GM12878 (cell line): ENCODE measurements around the gene ASCC3. TPM values are rescaled to one million over a fixed set of nuclear protein-coding genes. Genes with fewer than 3 reads are reported as not detected.

Experiments
- ATAC-seq: fragments of 200-7000 bp; cut with Tn5 transposase; 3 replicates; pipeline ENCODE4 v1.9.1; 2020; ENCODE audit warnings: mild to moderate bottlenecking, moderate library complexity
- BruUV-seq: library from RNA; stranded (reverse); fragments of 400-500 nt; replicated peaks from 2 replicates; lab custom pipeline; 2021; lab: Mats Ljungman, UMichigan
- CTCF ChIA-PET: fragments of 300-600 bp; sonication (Branson Sonifier 250); formaldehyde crosslinking; extraction: SDS; loops from one replicate; lab custom pipeline; 2021; ENCODE audit warnings: inconsistent platforms; lab: Yijun Ruan, JAX
- POLR2A ChIA-PET: fragments of 350-600 bp; formaldehyde crosslinking; extraction: SDS; loops from one replicate; lab custom pipeline; 2021; ENCODE audit warnings: inconsistent platforms; lab: Charles Lee
- RAD21 ChIA-PET: fragments of 300-600 bp; sonication (Branson Sonifier 250); formaldehyde crosslinking; loops from one replicate; lab custom pipeline; 2023; ENCODE audit warnings: antibody characterized with exemption; ENCODE audit not compliant: unreplicated experiment; lab: Charles Lee
- SMC1A ChIA-PET: fragments of 300-600 bp; sonication (Branson Sonifier 250); formaldehyde crosslinking; loops from one replicate; lab custom pipeline; 2023; ENCODE audit not compliant: unreplicated experiment, uncharacterized antibody; lab: Charles Lee
- DNase-seq: peaks from one replicate; pipeline ENCODE4 v3.0.0-alpha.2; 2011; ENCODE audit warnings: low read depth, low spot score
- FAIRE-seq: peaks from 3 replicates; lab custom pipeline; 2011; peaks lifted over from hg19 to GRCh38; lab: Jason Lieb, UNC
- H2AFZ ChIP-seq: 2 replicates; pipeline ENCODE4 v1.6.0; 2011; ENCODE audit warnings: low read depth, low read length, control low read depth; ENCODE audit not compliant: control insufficient read depth
- H3K27ac ChIP-seq: 2 replicates; pipeline ENCODE4 v1.5.1; 2011; ENCODE audit warnings: control low read depth; ENCODE audit not compliant: control insufficient read depth, insufficient read depth
- H3K27me3 ChIP-seq, 2 experiments: replicated peaks in 1 of 2; 2 replicates each; pipeline versions ENCODE4 v1.6.0 to v1.6.1; 2011; ENCODE audit warnings: low read length in 1 of 2; ENCODE audit not compliant: control insufficient read depth in 2 of 2, insufficient read depth in 2 of 2
- H3K36me3 ChIP-seq, 2 experiments: 2 replicates each; pipeline ENCODE4 v1.5.1; 2011; ENCODE audit warnings: low read length in 1 of 2; ENCODE audit not compliant: control insufficient read depth in 2 of 2, insufficient read depth in 2 of 2
- H3K4me1 ChIP-seq: 2 replicates; pipeline ENCODE4 v1.6.1; 2011; ENCODE audit warnings: mild to moderate bottlenecking, low read length, moderate library complexity, mixed read lengths; ENCODE audit not compliant: control insufficient read depth, insufficient read depth
- H3K4me2 ChIP-seq: 2 replicates; pipeline ENCODE4 v1.6.0; 2011; ENCODE audit warnings: control low read depth; ENCODE audit not compliant: control insufficient read depth, insufficient read depth
- H3K4me3 ChIP-seq: fragments of 200-600 bp; sonication (generic); 2 replicates; pipeline ENCODE4 v1.5.1; 2016
- H3K79me2 ChIP-seq: 2 replicates; pipeline ENCODE4 v1.6.0; 2011; ENCODE audit warnings: low read length; ENCODE audit not compliant: control insufficient read depth, insufficient read depth
- H3K9ac ChIP-seq: 2 replicates; pipeline ENCODE4 v1.8.0; 2011; ENCODE audit warnings: low read length, control low read depth, mixed read lengths; ENCODE audit not compliant: control insufficient read depth, insufficient read depth
- H3K9me3 ChIP-seq: replicated peaks from 3 replicates; pipeline ENCODE4 v1.5.1; 2011; ENCODE audit warnings: mild to moderate bottlenecking, low read length; ENCODE audit not compliant: control insufficient read depth, insufficient read depth
- H4K20me1 ChIP-seq: 2 replicates; pipeline ENCODE4 v1.6.0; 2011; ENCODE audit not compliant: control insufficient read depth, insufficient read depth
- BACH1 ChIP-seq: fragments of 450-650 bp; IDR thresholded peaks from 2 replicates; pipeline ENCODE4 v1.6.1; 2017; ENCODE audit warnings: mild to moderate bottlenecking, borderline replicate concordance
- BRCA1 ChIP-seq: IDR thresholded peaks from 2 replicates; pipeline ENCODE4 v1.6.1; 2011; ENCODE audit warnings: low read depth, low read length, improper control_type of control experiment
- CBFB ChIP-seq: IDR thresholded peaks from 2 replicates; pipeline ENCODE4 v1.6.1; 2016; ENCODE audit warnings: antibody characterized with exemption, low read depth
- CREB1 ChIP-seq: IDR thresholded peaks from 2 replicates; pipeline ENCODE4 v1.6.1; 2012; ENCODE audit warnings: low read depth, mild to moderate bottlenecking, inconsistent platforms
- EP300 ChIP-seq, 2 experiments: fragments of 150-350 bp in 1 of 2; IDR thresholded peaks; 2 replicates each; pipeline ENCODE4 v1.6.1; 2011 to 2012; ENCODE audit warnings: low read depth in 2 of 2, low read length in 2 of 2, borderline replicate concordance in 1 of 2, improper control_type of control experiment in 1 of 2, inconsistent platforms in 1 of 2; ENCODE audit not compliant: control insufficient read depth in 1 of 2
- ESRRA ChIP-seq: IDR thresholded peaks from 2 replicates; pipeline ENCODE4 v1.6.1; 2012; ENCODE audit warnings: mild to moderate bottlenecking, low read length, improper control_type of control experiment
- LARP7 ChIP-seq: fragments of 450-650 bp; IDR thresholded peaks from 2 replicates; pipeline ENCODE4 v1.6.1; 2017; ENCODE audit warnings: mild to moderate bottlenecking
- MEF2A ChIP-seq: IDR thresholded peaks from 2 replicates; pipeline ENCODE4 v1.6.1; 2011; ENCODE audit warnings: low read depth, mild to moderate bottlenecking, low read length, moderate library complexity; ENCODE audit not compliant: insufficient read depth
- POLR2A ChIP-seq: IDR thresholded peaks from 2 replicates; pipeline ENCODE4 v1.6.1; 2011; ENCODE audit warnings: low read depth, mild to moderate bottlenecking, low read length
- SMAD5 ChIP-seq: IDR thresholded peaks from 2 replicates; pipeline ENCODE4 v1.6.1; 2016; ENCODE audit warnings: antibody characterized with exemption, low read depth
- SP1 ChIP-seq: IDR thresholded peaks from one replicate; pipeline ENCODE4 v1.6.1; 2011; ENCODE audit warnings: low read depth, low read length
- ZNF217 ChIP-seq: fragments of 450-650 bp; IDR thresholded peaks from 2 replicates; pipeline ENCODE4 v1.6.1; 2017; ENCODE audit warnings: antibody characterized with exemption, mild to moderate bottlenecking
- ZNF274 ChIP-seq: IDR thresholded peaks from one replicate; pipeline ENCODE4 v1.8.0; 2011; ENCODE audit not compliant: insufficient read length, insufficient read depth
- WGBS: methylation state at CpG from one replicate; pipeline ENCODE4 v1.1.6; 2016; ENCODE audit warnings: low lambda C conversion rate; ENCODE audit not compliant: insufficient replicate concordance, insufficient coverage; ENCODE audit errors: missing lambda C conversion rate; 5-methylcytosine and 5-hydroxymethylcytosine counted together
- in situ Hi-C: fragments of 300-500 bp; cut with MboI; formaldehyde crosslinking; loops from 9 replicates; pipeline ENCODE4 v1.14.3; 2018; ENCODE audit warnings: mixed read lengths
- intact Hi-C: fragments of 100-400 bp; cut with micrococcal nuclease; formaldehyde crosslinking; loops from one replicate; pipeline ENCODE4 v1.14.2; 2022; ENCODE audit not compliant: unreplicated experiment
- polyA plus RNA-seq, 11 experiments: library from polyadenylated mRNA; depleted of rRNA in 4 of 11; unstranded in 6 of 11; stranded (reverse) in 5 of 11; fragments of >200 nt; fragmentation: Nextera tagmentation in 4 of 11; fragmentation: Illumina TruSeq in 1 of 11; extraction: Ambion mirVana in 4 of 11; extraction: Trizol in 1 of 11; gene quantifications; 1 replicate in 1 of 11; 2 replicates in 10 of 11; pipeline versions ENCODE4 v1.2.1 to v1.2.3, GENCODE V29; 2011 to 2016; ENCODE audit warnings: inconsistent platforms in 2 of 11, missing spikeins in 2 of 11, low read depth in 1 of 11
- total RNA-seq, 4 experiments: library from RNA; depleted of rRNA in 3 of 4; stranded (reverse); fragments of >200 nt in 3 of 4; fragmentation: Illumina TruSeq in 1 of 4; extraction: Trizol in 1 of 4; gene quantifications; 2 replicates each; pipeline versions ENCODE4 v1.2.1 to v1.2.3, GENCODE V29; 2013 to 2021
- TF ChIP-seq, protein P1 (sequence below): IDR thresholded peaks from 2 replicates; pipeline ENCODE4 v1.6.1; 2011; ENCODE audit warnings: low read depth, low read length, improper control_type of control experiment, borderline replicate concordance
- TF ChIP-seq, protein P2 (sequence below): fragments of 450-650 bp; IDR thresholded peaks from 2 replicates; pipeline ENCODE4 v1.6.1; 2017; ENCODE audit warnings: low read depth, mild to moderate bottlenecking, moderate library complexity

ASCC3 gene
- total and polyA plus RNA-seq, 10 of the 15 experiments (the other 5 are each of a cell fraction or from before 2014, with no cell fraction given), result 19.9 to 76.2 (median 55.9) TPM

DNA sequence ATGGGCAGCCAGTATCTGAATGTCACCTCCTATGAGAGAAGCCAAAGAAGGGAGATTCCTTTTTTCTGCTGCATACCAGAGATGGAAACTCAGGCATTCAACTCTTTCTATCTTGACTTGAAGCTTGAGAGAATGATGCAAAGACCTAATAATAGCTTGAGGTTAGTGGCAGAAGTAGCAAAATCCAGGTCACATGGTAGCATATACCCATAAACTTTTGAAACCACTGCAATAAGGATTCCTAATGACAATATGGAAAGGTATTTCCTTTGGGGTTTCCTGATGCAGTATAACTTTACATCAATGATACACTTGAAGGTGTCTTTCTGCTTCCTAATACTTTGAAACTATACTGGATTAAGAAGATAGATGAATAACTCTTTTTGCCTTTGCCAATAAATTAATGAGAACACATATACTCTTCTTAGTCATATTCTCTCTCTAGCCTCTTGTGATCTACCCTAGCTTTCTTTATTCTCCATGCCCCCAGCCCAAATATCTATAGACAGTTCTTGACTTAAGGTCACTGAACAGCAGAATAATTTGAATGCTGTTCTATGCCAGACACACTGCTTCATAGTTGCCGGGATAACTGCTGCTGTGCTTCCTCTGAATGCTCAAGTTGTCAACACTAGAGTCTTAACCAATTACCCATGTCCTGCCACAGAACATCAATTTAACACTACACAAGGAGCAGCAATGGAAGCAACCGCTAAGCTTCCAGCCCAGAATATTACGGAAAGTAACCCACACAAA lies 260.9 kb downstream of the ASCC3 start:
- intact Hi-C loops, result no loop called here
- ATAC-seq (no peak), FAIRE-seq (no peak), DNase-seq (no peak)
- SMC1A ChIA-PET, result interaction anchor here (0.7 to 1.3 kb wide), 2 partner anchors 10 to 13 kb away, joined by 3 to 4 read pairs; no protein-coding TSS in a partner anchor
- no peaks in the 10 kb centered on the region for H4K20me1 ChIP-seq
- POLR2A ChIA-PET, result no interaction called here
- CTCF ChIA-PET, result no interaction called here
- H3K36me3 ChIP-seq, result peaks cover 0 to 10% of the 10 kb centered on the region in 2 experiments; a peak in 2 of 4 replicates
- RAD21 ChIA-PET, result no interaction called here
- in situ Hi-C loops, result no loop called here
- WGBS, result 100% methylated on average over 3 of the region's 3 CpGs
- BruUV-seq, result no TSS peak
- no peak overlapping the region for H3K9ac ChIP-seq
- no peak for TF ChIP-seq LARP7
- TF ChIP-seq POLR2A, result no peak
- TF ChIP-seq, protein P1, sequence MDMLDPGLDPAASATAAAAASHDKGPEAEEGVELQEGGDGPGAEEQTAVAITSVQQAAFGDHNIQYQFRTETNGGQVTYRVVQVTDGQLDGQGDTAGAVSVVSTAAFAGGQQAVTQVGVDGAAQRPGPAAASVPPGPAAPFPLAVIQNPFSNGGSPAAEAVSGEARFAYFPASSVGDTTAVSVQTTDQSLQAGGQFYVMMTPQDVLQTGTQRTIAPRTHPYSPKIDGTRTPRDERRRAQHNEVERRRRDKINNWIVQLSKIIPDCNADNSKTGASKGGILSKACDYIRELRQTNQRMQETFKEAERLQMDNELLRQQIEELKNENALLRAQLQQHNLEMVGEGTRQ, result no peak
- no peak for TF ChIP-seq ESRRA
- no peak for TF ChIP-seq ZNF217
- TF ChIP-seq BACH1, result no peak
- no peak for TF ChIP-seq SP1
- TF ChIP-seq, protein P2, sequence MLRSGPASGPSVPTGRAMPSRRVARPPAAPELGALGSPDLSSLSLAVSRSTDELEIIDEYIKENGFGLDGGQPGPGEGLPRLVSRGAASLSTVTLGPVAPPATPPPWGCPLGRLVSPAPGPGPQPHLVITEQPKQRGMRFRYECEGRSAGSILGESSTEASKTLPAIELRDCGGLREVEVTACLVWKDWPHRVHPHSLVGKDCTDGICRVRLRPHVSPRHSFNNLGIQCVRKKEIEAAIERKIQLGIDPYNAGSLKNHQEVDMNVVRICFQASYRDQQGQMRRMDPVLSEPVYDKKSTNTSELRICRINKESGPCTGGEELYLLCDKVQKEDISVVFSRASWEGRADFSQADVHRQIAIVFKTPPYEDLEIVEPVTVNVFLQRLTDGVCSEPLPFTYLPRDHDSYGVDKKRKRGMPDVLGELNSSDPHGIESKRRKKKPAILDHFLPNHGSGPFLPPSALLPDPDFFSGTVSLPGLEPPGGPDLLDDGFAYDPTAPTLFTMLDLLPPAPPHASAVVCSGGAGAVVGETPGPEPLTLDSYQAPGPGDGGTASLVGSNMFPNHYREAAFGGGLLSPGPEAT, result no peak
- no peak for TF ChIP-seq MEF2A
- no peak for TF ChIP-seq ZNF274
- no peak for TF ChIP-seq EP300 (IDR thresholded peaks at IDR 0.05; ENCODE audit: borderline replicate concordance in 1 of 2, control insufficient read depth in 1 of 2, low read depth in 2 of 2, low read length in 2 of 2)
- TF ChIP-seq CBFB, result no peak
- TF ChIP-seq CREB1, result no peak
- no peak for TF ChIP-seq SMAD5
- TF ChIP-seq BRCA1, result no peak
- 0 out of 2 replicates have a peak, but pooled peaks cover 2% of the 10 kb centered on the region for H3K4me1 ChIP-seq
- no peak overlapping the region for H3K4me2 ChIP-seq
- no peak overlapping the region for H3K4me3 ChIP-seq
- no peaks in the 10 kb centered on the region for H3K79me2 ChIP-seq
- H3K27me3 ChIP-seq, result no peaks in the 10 kb centered on the region
- H2AFZ ChIP-seq, result no peak overlapping the region
- no peak overlapping the region for H3K27ac ChIP-seq
- H3K9me3 ChIP-seq, result peaks cover 3% of the 10 kb centered on the region; the same call in 2 of the 3 replicates
